GM18517 (cell line): ENCODE data around the gene TOMM7.
"Not testable (repeated sequence)": the region's sequence is repeated elsewhere in the genome, so short reads cannot be mapped to it uniquely, and the experiment has no call there.

Source experiments
- ATAC-seq: cut with Tn5 transposase; IDR thresholded peaks from one replicate; pipeline ENCODE4 v1.9.1; 2021; ENCODE audit warnings: mild to moderate bottlenecking, moderate library complexity; ENCODE audit not compliant: unreplicated experiment

Gene TOMM7

GRCh38 chr7:22790640-22791039 is 32.0 kb downstream of the TOMM7 start:
- not testable (repeated sequence) for ATAC-seq

DNA sequence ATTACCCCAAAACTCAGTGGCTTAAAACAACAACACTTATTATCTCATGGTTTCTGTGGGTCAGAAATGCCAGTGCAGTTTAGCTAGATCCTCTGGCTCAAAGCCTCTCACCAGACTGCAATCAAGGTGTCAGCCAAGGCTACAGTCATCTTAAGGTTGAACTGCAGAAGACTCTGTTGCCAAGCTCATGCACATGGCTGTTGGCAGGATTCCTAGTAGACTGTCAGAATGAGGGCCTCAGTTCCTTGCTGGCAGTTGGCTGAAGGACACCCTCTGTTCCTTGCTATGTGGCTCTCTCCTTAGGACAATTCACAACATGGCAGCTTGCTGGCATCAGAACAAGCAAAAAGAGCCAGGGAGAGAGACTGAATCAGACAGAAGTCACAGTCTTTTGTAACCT is 34.7 kb downstream of the TOMM7 start:
- ATAC-seq, result no peak

DNA sequence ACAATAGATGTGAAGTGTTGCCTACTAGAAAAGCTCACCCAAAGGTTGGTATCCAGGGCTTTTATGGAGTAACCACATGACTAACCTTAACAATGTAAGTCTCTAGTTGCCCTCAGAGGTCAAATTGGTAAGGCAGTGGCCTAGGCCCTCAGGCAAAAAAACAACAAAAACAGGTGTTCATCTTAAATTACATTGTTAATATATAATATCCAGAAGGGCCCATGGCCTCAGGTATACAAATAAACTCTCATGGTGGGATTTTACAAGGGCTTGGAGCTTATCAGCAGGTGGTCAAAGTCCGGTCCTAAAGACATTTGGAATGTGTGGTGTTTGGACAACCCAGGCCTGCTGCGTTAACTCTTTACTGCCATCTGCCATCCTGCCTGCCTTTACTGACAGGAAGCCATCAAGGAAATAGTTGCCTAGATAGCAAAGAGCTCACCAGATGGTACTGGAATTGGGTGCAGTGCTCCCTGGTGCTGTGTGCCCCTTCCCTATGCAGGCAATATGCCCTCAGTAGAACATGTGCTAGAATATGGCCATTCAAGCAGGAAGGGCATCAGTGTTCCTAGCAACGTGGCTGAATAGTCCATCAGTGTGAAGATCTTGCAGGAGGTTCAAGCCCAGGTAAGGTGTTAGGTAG is 36.2 kb downstream of the TOMM7 start:
- ATAC-seq, result no peak

- ATAC-seq, result no peak
These were observed 38.3 kb downstream of the TOMM7 start for GRCh38 chr7:22784346-22784745.

DNA sequence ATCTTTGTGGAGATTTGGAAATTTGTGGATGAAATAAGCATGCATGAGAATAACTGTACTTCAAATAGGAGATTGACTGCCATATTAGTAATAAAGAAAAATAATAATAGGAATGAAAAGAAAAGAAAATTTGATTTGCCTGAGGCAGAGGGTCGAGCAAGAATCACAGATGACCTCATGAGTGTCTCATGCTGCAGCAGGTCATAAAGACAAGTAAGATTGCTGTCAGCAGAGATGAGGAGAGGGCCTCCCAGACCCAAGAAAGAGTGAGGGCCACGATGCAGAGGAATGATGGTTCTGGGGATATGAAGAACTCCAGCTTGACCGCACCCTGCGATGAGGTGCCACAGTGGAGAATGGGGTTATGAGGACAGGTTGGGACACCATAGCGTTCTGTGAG is 39.2 kb downstream of the TOMM7 start:
- ATAC-seq, result no peak

- ATAC-seq, result no peak
These were observed 39.9 kb downstream of the TOMM7 start for GRCh38 chr7:22782616-22783232.

GRCh38 chr7:22781230-22781711 is 41.4 kb downstream of the TOMM7 start:
- ATAC-seq, result no peak

DNA sequence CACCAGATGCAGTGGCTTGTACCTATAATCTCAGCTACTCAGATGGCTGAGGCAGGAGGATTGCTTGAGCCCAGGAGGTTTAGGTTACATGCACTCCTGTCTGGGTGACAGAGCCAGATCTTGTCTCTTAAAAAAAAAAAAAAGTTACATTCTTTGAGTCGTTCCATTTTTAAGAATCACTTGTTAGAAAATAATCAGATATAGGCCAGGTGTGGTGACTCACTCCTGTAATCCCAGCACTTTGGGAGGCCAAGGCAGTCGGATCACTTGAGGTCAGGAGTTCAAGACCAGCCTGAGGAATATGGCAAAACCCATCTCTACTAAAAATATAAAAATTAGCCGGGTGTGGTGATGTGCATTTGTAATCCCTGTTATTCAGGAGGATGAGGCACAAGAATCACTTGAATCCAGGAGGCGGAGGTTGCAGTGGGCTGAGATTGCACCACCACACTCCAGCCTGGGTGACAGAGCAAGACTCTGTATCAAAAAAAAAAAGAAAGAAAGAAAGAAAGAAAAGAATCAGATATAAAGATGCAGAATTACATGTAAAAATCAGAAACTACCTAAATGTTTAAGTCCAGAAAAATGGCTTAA is 42.8 kb downstream of the TOMM7 start:
- not testable (repeated sequence) for ATAC-seq

DNA sequence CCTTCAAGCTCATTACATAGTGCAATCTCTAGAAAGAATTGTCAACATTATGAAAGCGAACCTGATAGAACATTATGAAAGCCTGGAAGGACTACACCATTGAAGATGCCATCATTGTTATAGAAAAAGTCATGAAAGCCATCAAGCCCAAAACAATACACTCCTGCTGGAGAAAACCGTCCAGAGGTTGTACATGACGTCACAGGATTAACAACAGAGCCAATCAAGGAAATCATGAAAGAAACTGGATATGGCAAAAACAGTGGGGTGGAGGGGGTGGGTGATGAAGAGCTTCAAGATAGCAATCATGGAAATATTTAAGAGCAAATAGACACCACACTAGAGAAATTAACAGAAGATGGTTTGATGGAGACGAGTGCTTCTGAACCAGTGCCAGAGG is 45.7 kb downstream of the TOMM7 start:
- no peak for ATAC-seq

- no peak for ATAC-seq
These were observed 49.8 kb downstream of the TOMM7 start for GRCh38 chr7:22772885-22773284.

DNA sequence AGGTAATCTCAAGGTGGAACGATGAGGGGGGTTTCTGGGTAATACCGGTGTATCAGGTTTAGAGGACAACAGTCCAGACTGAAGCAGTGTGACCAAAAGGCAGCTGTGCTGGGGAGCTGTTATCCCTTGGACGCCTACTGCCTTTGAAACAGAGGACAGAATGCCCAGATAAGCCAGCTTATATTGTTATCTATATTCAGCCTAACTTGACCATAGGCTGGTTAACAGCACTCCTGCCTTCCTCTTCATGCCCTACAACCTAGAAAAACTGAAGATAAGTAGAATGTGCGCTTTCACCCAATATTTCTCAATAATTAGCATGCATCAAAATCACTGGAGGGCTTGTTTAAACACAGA is 50.8 kb downstream of the TOMM7 start:
- ATAC-seq, result no peak

GRCh38 chr7:22771194-22771871 is 51.3 kb downstream of the TOMM7 start:
- ATAC-seq, result no peak

DNA sequence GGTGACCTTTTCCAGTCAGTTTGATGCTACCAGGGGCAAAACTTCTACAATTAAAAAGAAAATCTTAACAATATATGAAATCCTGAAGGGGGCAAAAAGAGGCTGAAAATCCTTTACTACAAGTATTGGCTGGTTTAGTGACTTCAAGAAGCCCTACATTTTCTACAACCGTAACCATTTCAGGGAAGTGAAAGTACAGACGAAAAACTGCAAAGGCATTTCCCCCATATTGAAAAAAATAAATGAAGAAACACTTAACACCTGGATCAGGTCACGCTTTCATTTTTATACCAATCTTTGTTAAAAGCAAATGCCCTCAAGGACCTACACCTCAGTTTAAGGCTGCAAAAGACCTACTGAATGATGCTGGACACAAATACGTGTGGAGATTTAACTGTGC is 57.0 kb downstream of the TOMM7 start:
- ATAC-seq, result peak; percentile 94
